A549 (cell line): ENCODE results near the gene DPP10. TPM values are rescaled to one million over a fixed set of nuclear protein-coding genes. Genes with fewer than 3 reads are reported as not detected.

Source experiments
- ATAC-seq, 2 experiments: fragments of 200-7000 bp in 1 of 2; fragments of >200 bp in 1 of 2; cut with Nextera tagmentation in 1 of 2; cut with Tn5 transposase in 1 of 2; 3 replicates each; pipeline versions ENCODE4 v1.8.0 to v1.9.1; 2018 to 2020; ENCODE audit warnings: mild to moderate bottlenecking in 1 of 2, moderate library complexity in 1 of 2
- CTCF ChIA-PET: fragments of 300-600 bp; sonication (Branson Sonifier 250); formaldehyde crosslinking; extraction: SDS; loops from one replicate; lab custom pipeline; 2021; ENCODE audit warnings: antibody characterized with exemption, inconsistent platforms; lab: Yijun Ruan, JAX
- POLR2A ChIA-PET: fragments of 350-600 bp; formaldehyde crosslinking; extraction: SDS; loops from one replicate; lab custom pipeline; 2021; ENCODE audit warnings: antibody characterized with exemption, inconsistent platforms; lab: Yijun Ruan, JAX
- DNase-seq, 2 experiments: peaks; one replicate each; pipeline versions ENCODE4 v3.0.0 to v3.0.0-alpha.2; 2011 to 2016; ENCODE audit warnings: low read depth in 1 of 2, low spot score in 1 of 2
- FAIRE-seq: peaks from 2 replicates; lab custom pipeline; 2011; peaks lifted over from hg19 to GRCh38; lab: Jason Lieb, UNC
- H3K27ac ChIP-seq, 2 experiments: fragments of >200 bp; sonication (Bioruptor Twin); formaldehyde crosslinking; 3 replicates each; pipeline ENCODE4 v1.5.1; 2016 to 2017
- H3K4me1 ChIP-seq: fragments of >200 bp; sonication (Bioruptor Twin); formaldehyde crosslinking; 3 replicates; pipeline ENCODE4 v1.6.1; 2016
- H3K4me2 ChIP-seq: fragments of >200 bp; sonication (Bioruptor Twin); formaldehyde crosslinking; 3 replicates; pipeline ENCODE4 v1.6.1; 2016
- H3K4me3 ChIP-seq: fragments of >200 bp; sonication (Bioruptor Twin); formaldehyde crosslinking; 3 replicates; pipeline ENCODE4 v1.5.1; 2016
- H3K9me3 ChIP-seq: fragments of >200 bp; sonication (Bioruptor Twin); formaldehyde crosslinking; 3 replicates; pipeline ENCODE4 v1.6.1; 2016
- CHD4 ChIP-seq: fragments of 200-600 bp; sonication (generic); IDR thresholded peaks from 2 replicates; pipeline ENCODE4 v1.6.1; 2016; ENCODE audit warnings: antibody characterized with exemption, mild to moderate bottlenecking, borderline replicate concordance
- EHF ChIP-seq: fragments of 250-450 bp; sonication (Bioruptor Pico); IDR thresholded peaks from 2 replicates; pipeline ENCODE4 v1.5.0; 2020; ENCODE audit warnings: mild to moderate bottlenecking
- EP300 ChIP-seq, 2 experiments: fragments of >200 bp; sonication (Bioruptor Twin); formaldehyde crosslinking; IDR thresholded peaks; 2 replicates in 1 of 2; 3 replicates in 1 of 2; pipeline ENCODE4 v1.6.1; 2016 to 2017
- FOSL2 ChIP-seq, 2 experiments: fragments of 450-650 bp in 1 of 2; fragments of >200 bp in 1 of 2; sonication (Bioruptor Twin) in 1 of 2; formaldehyde crosslinking; IDR thresholded peaks; 2 replicates each; pipeline versions ENCODE4 v1.5.0 to v1.6.1; 2016 to 2020; ENCODE audit warnings: mild to moderate bottlenecking in 1 of 2, moderate library complexity in 1 of 2
- GATA3 ChIP-seq: IDR thresholded peaks from 2 replicates; pipeline ENCODE4 v1.6.1; 2012; ENCODE audit warnings: borderline replicate concordance
- HEYL ChIP-seq: fragments of 250-450 bp; sonication (Bioruptor Pico); IDR thresholded peaks from 2 replicates; pipeline ENCODE4 v1.8.0; 2021; ENCODE audit warnings: mild to moderate bottlenecking, moderate library complexity
- HOXA7 ChIP-seq: fragments of 250-450 bp; sonication (Bioruptor Pico); IDR thresholded peaks from 2 replicates; pipeline ENCODE4 v1.5.0; 2020; ENCODE audit warnings: mild to moderate bottlenecking, moderate library complexity
- HOXB13 ChIP-seq: fragments of 250-450 bp; sonication (Bioruptor Pico); IDR thresholded peaks from 2 replicates; pipeline ENCODE4 v1.5.0; 2020; ENCODE audit warnings: low read depth, mild to moderate bottlenecking, moderate library complexity
- MAZ ChIP-seq: fragments of 150-350 bp; IDR thresholded peaks from 2 replicates; pipeline ENCODE4 v1.6.1; 2014; ENCODE audit warnings: antibody characterized with exemption, low read depth, low read length, borderline replicate concordance
- NPAS2 ChIP-seq: fragments of 250-450 bp; sonication (Bioruptor Pico); IDR thresholded peaks from 2 replicates; pipeline ENCODE4 v1.8.0; 2022; ENCODE audit warnings: mild to moderate bottlenecking, moderate library complexity, borderline replicate concordance
- POLR2AphosphoS2 ChIP-seq: conservative IDR thresholded peaks from 2 replicates; pipeline ENCODE4 v1.6.1; 2012; ENCODE audit warnings: low read length, improper control_type of control experiment, inconsistent platforms
- RFX5 ChIP-seq: fragments of 450-650 bp; IDR thresholded peaks from 2 replicates; pipeline ENCODE4 v1.7.1; 2014; ENCODE audit warnings: antibody characterized with exemption, mild to moderate bottlenecking, moderate library complexity
- RNF2 ChIP-seq: fragments of 200-600 bp; sonication (generic); IDR thresholded peaks from 2 replicates; pipeline ENCODE4 v1.6.1; 2016; ENCODE audit warnings: low read depth, mild to moderate bottlenecking, antibody characterized with exemption, moderate library complexity, borderline replicate concordance
- TP53 ChIP-seq: fragments of 250-450 bp; sonication (Bioruptor Pico); IDR thresholded peaks from 2 replicates; pipeline ENCODE4 v1.5.0; 2021; ENCODE audit warnings: mild to moderate bottlenecking, moderate library complexity
- ZC3H11A ChIP-seq: fragments of 450-650 bp; IDR thresholded peaks from 2 replicates; pipeline ENCODE4 v1.6.1; 2014; ENCODE audit warnings: antibody characterized with exemption, mild to moderate bottlenecking
- ZFP36 ChIP-seq: fragments of 450-650 bp; IDR thresholded peaks from 2 replicates; pipeline ENCODE4 v1.6.1; 2014; ENCODE audit warnings: borderline replicate concordance; ENCODE audit not compliant: partially characterized antibody
- WGBS: methylation state at CpG from one replicate; pipeline ENCODE4 v1.1.6; 2017; ENCODE audit errors: missing lambda C conversion rate; 5-methylcytosine and 5-hydroxymethylcytosine counted together
- polyA plus RNA-seq, 4 experiments: library from polyadenylated mRNA; depleted of rRNA in 3 of 4; stranded (reverse); fragments of >200 nt; fragmentation: RNase III in 1 of 4; extraction: RNeasy Plus Mini Kit Qiagen cat#74134 plus additional on column Dnase treatment in 1 of 4; gene quantifications; 2 replicates in 3 of 4; 3 replicates in 1 of 4; pipeline ENCODE4 v1.2.3, GENCODE V29; 2011 to 2017
- TF ChIP-seq, protein P1 (sequence below): IDR thresholded peaks from 2 replicates; pipeline ENCODE4 v1.6.1; 2012
- TF ChIP-seq, protein P2 (sequence below): fragments of 250-450 bp; sonication (Bioruptor Pico); IDR thresholded peaks from 2 replicates; pipeline ENCODE4 v1.5.0; 2021; ENCODE audit warnings: mild to moderate bottlenecking, moderate library complexity, borderline replicate concordance
- TF ChIP-seq, protein P3 (sequence below): fragments of 250-450 bp; sonication (Bioruptor Pico); IDR thresholded peaks from 2 replicates; pipeline ENCODE4 v1.5.0; 2020; ENCODE audit warnings: low read depth, mild to moderate bottlenecking, moderate library complexity
- TF ChIP-seq, protein P4 (sequence below): IDR thresholded peaks from 2 replicates; pipeline ENCODE4 v1.6.1; 2012; ENCODE audit warnings: low read depth, borderline replicate concordance
- TF ChIP-seq, protein P5 (sequence below): fragments of 450-650 bp; IDR thresholded peaks from 2 replicates; pipeline ENCODE4 v1.6.1; 2014; ENCODE audit warnings: antibody characterized with exemption
- TF ChIP-seq, protein P6 (sequence below): fragments of >200 bp; sonication (Bioruptor Twin); formaldehyde crosslinking; IDR thresholded peaks from 3 replicates; pipeline ENCODE4 v1.6.1; 2016

The DPP10 gene
- polyA plus RNA-seq, 2 of the 4 experiments (the other 2 are of a cell fraction) = not detected

DNA sequence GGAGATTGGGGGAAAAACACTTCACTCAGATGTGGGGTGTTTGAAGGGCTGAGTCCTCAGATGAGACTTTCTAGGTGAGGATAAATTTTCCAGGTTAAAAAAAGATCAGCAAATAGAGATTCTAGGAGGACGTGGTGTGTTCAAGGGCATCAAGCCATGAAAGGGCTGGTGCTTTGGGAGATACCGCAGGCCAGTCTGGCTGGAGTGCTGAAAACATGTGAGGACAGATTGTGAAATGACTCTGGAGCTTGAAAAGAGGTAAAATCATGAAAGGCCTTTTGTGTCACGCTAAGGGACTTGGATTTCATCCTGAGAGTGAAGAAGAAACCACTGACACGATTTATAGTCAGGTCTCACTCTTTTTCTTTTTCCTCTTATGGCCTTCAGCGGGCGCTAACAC, 320.5 kb downstream of the DPP10 start (continued):
- TF ChIP-seq, protein P1, sequence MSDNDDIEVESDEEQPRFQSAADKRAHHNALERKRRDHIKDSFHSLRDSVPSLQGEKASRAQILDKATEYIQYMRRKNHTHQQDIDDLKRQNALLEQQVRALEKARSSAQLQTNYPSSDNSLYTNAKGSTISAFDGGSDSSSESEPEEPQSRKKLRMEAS = no peak
- no peak for TF ChIP-seq TP53 (CRISPR knock-in tag)
- TF ChIP-seq, protein P2, sequence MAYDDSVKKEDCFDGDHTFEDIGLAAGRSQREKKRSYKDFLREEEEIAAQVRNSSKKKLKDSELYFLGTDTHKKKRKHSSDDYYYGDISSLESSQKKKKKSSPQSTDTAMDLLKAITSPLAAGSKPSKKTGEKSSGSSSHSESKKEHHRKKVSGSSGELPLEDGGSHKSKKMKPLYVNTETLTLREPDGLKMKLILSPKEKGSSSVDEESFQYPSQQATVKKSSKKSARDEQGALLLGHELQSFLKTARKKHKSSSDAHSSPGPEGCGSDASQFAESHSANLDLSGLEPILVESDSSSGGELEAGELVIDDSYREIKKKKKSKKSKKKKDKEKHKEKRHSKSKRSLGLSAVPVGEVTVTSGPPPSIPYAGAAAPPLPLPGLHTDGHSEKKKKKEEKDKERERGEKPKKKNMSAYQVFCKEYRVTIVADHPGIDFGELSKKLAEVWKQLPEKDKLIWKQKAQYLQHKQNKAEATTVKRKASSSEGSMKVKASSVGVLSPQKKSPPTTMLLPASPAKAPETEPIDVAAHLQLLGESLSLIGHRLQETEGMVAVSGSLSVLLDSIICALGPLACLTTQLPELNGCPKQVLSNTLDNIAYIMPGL = no peak
- no peak for TF ChIP-seq EHF (CRISPR knock-in tag)
- TF ChIP-seq HEYL (CRISPR knock-in tag) = no peak

DNA sequence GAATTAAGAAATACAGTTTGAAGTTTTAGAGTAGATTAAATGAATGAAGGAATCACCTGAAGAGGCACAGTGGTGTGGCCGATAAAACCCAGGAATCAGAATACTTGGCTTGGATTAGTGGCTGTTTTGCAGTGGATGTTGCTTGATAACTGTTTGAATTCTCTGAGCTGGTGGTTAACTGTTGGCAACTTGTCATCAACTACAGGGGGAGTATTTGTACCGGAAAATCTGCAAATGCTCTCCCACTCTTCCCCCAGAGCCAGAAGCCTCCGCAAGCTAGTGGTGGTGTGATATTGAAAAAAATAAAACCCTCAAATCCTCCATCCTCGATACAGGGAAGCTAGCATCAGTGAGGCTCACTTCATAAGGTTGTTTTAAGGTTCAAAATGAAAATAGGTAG, 326.7 kb downstream of the DPP10 start:
- CTCF ChIA-PET = no interaction called here
- POLR2A ChIA-PET = no interaction called here
- no peak for DNase-seq
- no peaks in the 10 kb centered on the region for H3K4me1 ChIP-seq
- TF ChIP-seq NPAS2 = no peak
- no peak for TF ChIP-seq EP300 (IDR thresholded peaks at IDR 0.05)
- TF ChIP-seq RFX5 = no peak
- no peak for TF ChIP-seq POLR2AphosphoS2
- TF ChIP-seq ZFP36 = no peak
- TF ChIP-seq HOXA7 (CRISPR knock-in tag) = no peak
- TF ChIP-seq, all 56 proteins: peak for 0
- FAIRE-seq (no peak), ATAC-seq (no peak)
- Histone ChIP-seq H3K27ac (no peak overlapping the region), H3K4me2 (no peak overlapping the region), H3K9me3 (no peaks in the 10 kb centered on the region), H3K4me3 (no peak overlapping the region)
- WGBS = 26% methylated on average over 4 of the region's 4 CpGs

DNA sequence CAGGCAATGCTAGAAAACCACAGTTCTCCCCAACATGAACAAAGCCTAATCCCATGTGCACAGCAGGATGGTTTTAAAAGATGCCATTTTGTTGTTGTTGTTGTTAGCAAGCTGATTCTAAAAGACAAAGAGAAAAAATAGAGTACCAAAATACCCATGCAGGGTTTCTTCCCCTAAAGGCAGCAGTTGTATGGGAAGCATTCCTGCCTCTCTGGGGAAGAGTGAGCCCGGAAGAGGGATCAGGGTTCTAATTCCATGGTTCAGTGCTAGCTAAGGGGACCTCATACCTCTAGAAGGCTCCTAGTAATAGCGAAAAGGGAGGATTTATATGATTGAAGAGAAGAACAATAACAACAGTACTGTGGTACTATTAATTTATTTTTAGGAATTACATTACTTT, 327.6 kb downstream of the DPP10 start:
- WGBS = 18% methylated on average over 2 of the region's 2 CpGs
- CTCF ChIA-PET = no interaction called here
- Histone ChIP-seq H3K27ac (no peak overlapping the region), H3K4me1 (no peaks in the 10 kb centered on the region), H3K4me2 (no peak overlapping the region), H3K4me3 (no peak overlapping the region), H3K9me3 (no peaks in the 10 kb centered on the region)
- FAIRE-seq (no peak), ATAC-seq (no peak), DNase-seq (no peak)
- TF ChIP-seq CHD4 (no peak), MAZ (no peak), RNF2 (no peak), HOXB13 (no peak), FOSL2 (IDR thresholded peaks at IDR 0.05) (no peak), FOSL2 (CRISPR knock-in tag; IDR thresholded peaks at IDR 0.05) (no peak), ZFP36 (no peak), NPAS2 (no peak), GATA3 (no peak), ZC3H11A (no peak), EP300 (IDR thresholded peaks at IDR 0.05) (no peak)
- TF ChIP-seq, protein P3, sequence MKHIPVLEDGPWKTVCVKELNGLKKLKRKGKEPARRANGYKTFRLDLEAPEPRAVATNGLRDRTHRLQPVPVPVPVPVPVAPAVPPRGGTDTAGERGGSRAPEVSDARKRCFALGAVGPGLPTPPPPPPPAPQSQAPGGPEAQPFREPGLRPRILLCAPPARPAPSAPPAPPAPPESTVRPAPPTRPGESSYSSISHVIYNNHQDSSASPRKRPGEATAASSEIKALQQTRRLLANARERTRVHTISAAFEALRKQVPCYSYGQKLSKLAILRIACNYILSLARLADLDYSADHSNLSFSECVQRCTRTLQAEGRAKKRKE (CRISPR knock-in tag) = no peak
- TF ChIP-seq, protein P4, sequence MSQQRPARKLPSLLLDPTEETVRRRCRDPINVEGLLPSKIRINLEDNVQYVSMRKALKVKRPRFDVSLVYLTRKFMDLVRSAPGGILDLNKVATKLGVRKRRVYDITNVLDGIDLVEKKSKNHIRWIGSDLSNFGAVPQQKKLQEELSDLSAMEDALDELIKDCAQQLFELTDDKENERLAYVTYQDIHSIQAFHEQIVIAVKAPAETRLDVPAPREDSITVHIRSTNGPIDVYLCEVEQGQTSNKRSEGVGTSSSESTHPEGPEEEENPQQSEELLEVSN = no peak
- TF ChIP-seq, protein P5, sequence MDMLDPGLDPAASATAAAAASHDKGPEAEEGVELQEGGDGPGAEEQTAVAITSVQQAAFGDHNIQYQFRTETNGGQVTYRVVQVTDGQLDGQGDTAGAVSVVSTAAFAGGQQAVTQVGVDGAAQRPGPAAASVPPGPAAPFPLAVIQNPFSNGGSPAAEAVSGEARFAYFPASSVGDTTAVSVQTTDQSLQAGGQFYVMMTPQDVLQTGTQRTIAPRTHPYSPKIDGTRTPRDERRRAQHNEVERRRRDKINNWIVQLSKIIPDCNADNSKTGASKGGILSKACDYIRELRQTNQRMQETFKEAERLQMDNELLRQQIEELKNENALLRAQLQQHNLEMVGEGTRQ = no peak
- TF ChIP-seq, protein P6, sequence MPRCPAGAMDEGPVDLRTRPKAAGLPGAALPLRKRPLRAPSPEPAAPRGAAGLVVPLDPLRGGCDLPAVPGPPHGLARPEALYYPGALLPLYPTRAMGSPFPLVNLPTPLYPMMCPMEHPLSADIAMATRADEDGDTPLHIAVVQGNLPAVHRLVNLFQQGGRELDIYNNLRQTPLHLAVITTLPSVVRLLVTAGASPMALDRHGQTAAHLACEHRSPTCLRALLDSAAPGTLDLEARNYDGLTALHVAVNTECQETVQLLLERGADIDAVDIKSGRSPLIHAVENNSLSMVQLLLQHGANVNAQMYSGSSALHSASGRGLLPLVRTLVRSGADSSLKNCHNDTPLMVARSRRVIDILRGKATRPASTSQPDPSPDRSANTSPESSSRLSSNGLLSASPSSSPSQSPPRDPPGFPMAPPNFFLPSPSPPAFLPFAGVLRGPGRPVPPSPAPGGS = no peak
- POLR2A ChIA-PET = no interaction called here
